Measurements from ENCODE around the gene GARS1.

- TF ChIP-seq CTCF (IDR thresholded peaks at IDR 0.05; ENCODE audit: low read depth, low read length, poor library complexity, severe bottlenecking) (no peak), EZH2phosphoT487 (IDR thresholded peaks at IDR 0.05; ENCODE audit: borderline replicate concordance, low read length) (no peak)
Observed at GRCh38 chr7:30562909-30563308, 31.8 kb upstream of the GARS1 start.

All from DOHH2 (cell line).